Measurements from ENCODE around the gene SCN2A. TPM values are rescaled to one million over a fixed set of nuclear protein-coding genes. Genes with fewer than 3 reads are reported as not detected.

SCN2A gene
- total RNA-seq, 1 experiment from 2014 or later, result 0.24 TPM

GRCh38 chr2:165214093-165214492 lies 25.1 kb upstream of the SCN2A start:
- H4K5ac ChIP-seq (ENCODE audit: insufficient read length, low read depth, low read length), result no peak overlapping the region
- H3K23ac ChIP-seq (ENCODE audit: insufficient read length, low read depth, low read length), result no peak overlapping the region
- H3K4me1 Mint-ChIP-seq, result peaks cover 0 to 4% of the 10 kb centered on the region in 2 experiments; a peak in 1 of 4 replicates
- H2BK5ac ChIP-seq (ENCODE audit: insufficient read length, low read length), result no peak overlapping the region
- TF ChIP-seq CTCF (conservative IDR thresholded peaks at IDR 0.05), result no peak
- no peaks in the 10 kb centered on the region for H3K4me1 ChIP-seq (ENCODE audit: insufficient read depth, low read length)
- no peaks in the 10 kb centered on the region for H3K27me3 Mint-ChIP-seq (ENCODE audit: low read depth)
- H3K79me1 ChIP-seq (ENCODE audit: insufficient read depth, low read depth, low read length, poor library complexity, severe bottlenecking), result no peaks in the 10 kb centered on the region
- no peak overlapping the region for H2AK5ac ChIP-seq (ENCODE audit: insufficient read length, low read length)
- no peak overlapping the region for H2BK120ac ChIP-seq (ENCODE audit: low read depth, low read length, poor library complexity, severe bottlenecking)
- no peak overlapping the region; a peak in 1 of 7 replicates for H3K27ac Mint-ChIP-seq
- no peak overlapping the region for H3K56ac ChIP-seq (ENCODE audit: insufficient read length, low read depth, low read length)
- no peaks in the 10 kb centered on the region for H3K23me2 ChIP-seq (ENCODE audit: insufficient read length, low read depth, low read length, poor library complexity, severe bottlenecking)
- H3K4me3 Mint-ChIP-seq, result no peak overlapping the region
- H3K14ac ChIP-seq (ENCODE audit: insufficient read depth, low read length), result no peak overlapping the region
- no peak overlapping the region for H3K18ac ChIP-seq (ENCODE audit: insufficient read length, low read depth, low read length)
- no peak overlapping the region for H4K91ac ChIP-seq (ENCODE audit: insufficient read length, low read depth, low read length)
- H3K27ac ChIP-seq (ENCODE audit: insufficient read length, low read depth, low read length), result no peak overlapping the region
- no peak overlapping the region for H4K8ac ChIP-seq (replicated peaks; ENCODE audit: insufficient read length, low read depth, low read length)
- H3K9me3 ChIP-seq (ENCODE audit: control insufficient read depth, low read depth, low read length), result no peaks in the 10 kb centered on the region
- H2AFZ ChIP-seq (ENCODE audit: low read length), result no peak overlapping the region
- H3K79me2 ChIP-seq (ENCODE audit: insufficient read depth, low read length), result no peaks in the 10 kb centered on the region
- H3T11ph ChIP-seq (ENCODE audit: low read length), result no peak overlapping the region
- no CpG with 5 or more reads among the region's 1 CpG for WGBS (ENCODE audit: extremely low coverage, insufficient read length, low lambda C conversion rate)
- no peak overlapping the region for H2BK12ac ChIP-seq (ENCODE audit: insufficient read length, low read depth, low read length)
- no peaks in the 10 kb centered on the region for H3K27me3 ChIP-seq (ENCODE audit: insufficient read depth, low read length)
- H3K36me3 Mint-ChIP-seq (ENCODE audit: insufficient read depth in 1 of 3, low read depth in 3 of 3), result peaks cover 0 to 1% (median 0%) of the 10 kb centered on the region in 3 experiments; a peak in 1 of 7 replicates
- no peak overlapping the region for H3K9ac ChIP-seq (ENCODE audit: extremely low read depth, insufficient read length, low read length)
- H3K4me2 ChIP-seq (ENCODE audit: insufficient read depth, insufficient read length, low read length), result no peak overlapping the region
- H3K4ac ChIP-seq (ENCODE audit: low read depth, low read length), result no peak overlapping the region
- no peaks in the 10 kb centered on the region for H3K9me3 Mint-ChIP-seq
- no peak overlapping the region for H2BK15ac ChIP-seq (ENCODE audit: low read depth, low read length)
- no peak overlapping the region for H2BK20ac ChIP-seq (ENCODE audit: low read depth, low read length, poor library complexity, severe bottlenecking)
- no peak for DNase-seq
- H4K20me1 ChIP-seq (ENCODE audit: control insufficient read depth, insufficient read depth, insufficient read length), result no peaks in the 10 kb centered on the region

Measured in H9 (cell line).